SK-N-MC (cell line): ENCODE results near the gene ANKRD18B.
"Not testable (repeated sequence)": the region's sequence is repeated elsewhere in the genome, so short reads cannot be mapped to it uniquely, and the experiment has no call there.

Experiments
- EZH2 ChIP-seq: fragments of 200-600 bp; sonication (generic); IDR thresholded peaks from one replicate; pipeline ENCODE4 v1.6.1; 2017; ENCODE audit warnings: antibody characterized with exemption
- FOXP2 ChIP-seq: optimal IDR thresholded peaks from 2 replicates; pipeline ENCODE3; 2011; ENCODE audit warnings: mild to moderate bottlenecking, moderate library complexity; ENCODE audit not compliant: insufficient read depth; ENCODE audit errors: extremely low read length, control extremely low read depth
- POLR2AphosphoS5 ChIP-seq: IDR thresholded peaks from 2 replicates; pipeline ENCODE4 v1.6.1; 2012; ENCODE audit warnings: mild to moderate bottlenecking, low read depth, low read length, borderline replicate concordance

DNA sequence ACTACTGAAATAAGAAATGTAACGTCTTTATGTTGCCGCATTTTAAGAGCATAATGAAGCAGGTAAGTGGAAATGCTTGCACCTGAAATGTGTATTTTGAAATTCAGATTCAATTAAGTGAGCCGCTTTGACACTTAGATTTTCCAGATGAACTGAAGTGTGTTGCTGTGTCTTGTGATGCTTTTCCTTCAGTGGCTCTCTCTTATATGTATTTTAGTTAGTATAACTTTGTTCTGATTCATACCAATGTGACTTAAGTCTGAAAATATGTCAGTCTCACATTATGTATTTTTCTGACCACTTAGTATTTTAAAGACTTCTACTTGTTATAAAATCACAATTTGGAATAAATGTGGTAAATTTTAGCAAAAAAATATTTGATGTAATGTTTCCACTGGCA, 25.4 kb downstream of the ANKRD18B start:
- TF ChIP-seq POLR2AphosphoS5, EZH2, FOXP2: not testable (repeated sequence)
